NCI-H2171 (cell line): Measurements from ENCODE around the gene EPN3.

Experiments
- DNase-seq: peaks from one replicate; lab custom pipeline; 2025; lab: John Stamatoyannopoulos, UW

EPN3 gene

GRCh38 chr17:50532452-50533024, at the start of gene EPN3:
EPN3 (plus strand) TSS chr17:50532735; CDS start chr17:50536557, 3,822 bp downstream.
- DNase-seq, result no peak

- DNase-seq, result no peak
Observed at GRCh38 chr17:50483266-50483665, 49.3 kb upstream of the EPN3 start.

GRCh38 chr17:50484386-50485155, 48.0 kb upstream of the EPN3 start:
- no peak for DNase-seq

GRCh38 chr17:50487213-50488096, 45.1 kb upstream of the EPN3 start:
- peak; percentile 31 for DNase-seq

GRCh38 chr17:50488880-50489279, 43.7 kb upstream of the EPN3 start:
- DNase-seq, result no peak

GRCh38 chr17:50491505-50491904, 41.0 kb upstream of the EPN3 start:
- DNase-seq, result no peak

- no peak for DNase-seq
Observed at GRCh38 chr17:50492214-50492613, 40.3 kb upstream of the EPN3 start.

GRCh38 chr17:50493744-50494143, 38.8 kb upstream of the EPN3 start:
- DNase-seq, result no peak

- DNase-seq, result no peak
Observed at GRCh38 chr17:50495217-50495823, 37.2 kb upstream of the EPN3 start.

- DNase-seq, result no peak
Observed at GRCh38 chr17:50495918-50496317, 36.6 kb upstream of the EPN3 start.

- DNase-seq, result no peak
Observed at GRCh38 chr17:50498021-50498874, 34.3 kb upstream of the EPN3 start.

GRCh38 chr17:50499270-50499669, 33.3 kb upstream of the EPN3 start:
- no peak for DNase-seq

GRCh38 chr17:50499721-50500120, 32.8 kb upstream of the EPN3 start:
- no peak for DNase-seq

- no peak for DNase-seq
Observed at GRCh38 chr17:50501054-50501453, 31.5 kb upstream of the EPN3 start.

GRCh38 chr17:50502301-50502990, 30.1 kb upstream of the EPN3 start:
- DNase-seq, result no peak

- DNase-seq, result no peak
Observed at GRCh38 chr17:50505591-50506130, 26.9 kb upstream of the EPN3 start.

GRCh38 chr17:50506298-50506697, 26.2 kb upstream of the EPN3 start:
- DNase-seq, result no peak

GRCh38 chr17:50507871-50508572, 24.5 kb upstream of the EPN3 start, which contains the start of gene MYCBPAP:
MYCBPAP (plus strand) TSS chr17:50508439; CDS start chr17:50508675, 236 bp downstream.
- no peak for DNase-seq

- DNase-seq, result no peak
Observed at GRCh38 chr17:50508573-50509460, 23.7 kb upstream of the EPN3 start.
